WTC11 (cell line): ENCODE measurements around the gene RANBP17.

ENCODE experiments used
- NR3C1 ChIP-seq: sonication (generic); formaldehyde crosslinking; conservative IDR thresholded peaks from 2 replicates; pipeline ENCODE4 v1.8.1; 2023; ENCODE audit warnings: low read depth, mild to moderate bottlenecking, missing genetic modification reagents
- TF ChIP-seq, protein P1 (sequence below): sonication (generic); formaldehyde crosslinking; IDR thresholded peaks from 2 replicates; pipeline ENCODE4 v1.8.1; 2022; ENCODE audit warnings: missing genetic modification reagents, borderline replicate concordance
- TF ChIP-seq, protein P2 (sequence below): fragments of 200-600 bp; IDR thresholded peaks from 2 replicates; pipeline ENCODE4 v1.8.0; 2022; ENCODE audit warnings: antibody characterized with exemption
- TF ChIP-seq, protein P3 (sequence below): sonication (generic); formaldehyde crosslinking; IDR thresholded peaks from 2 replicates; pipeline ENCODE4 v1.8.1; 2023; ENCODE audit warnings: mild to moderate bottlenecking, missing genetic modification reagents

DNA sequence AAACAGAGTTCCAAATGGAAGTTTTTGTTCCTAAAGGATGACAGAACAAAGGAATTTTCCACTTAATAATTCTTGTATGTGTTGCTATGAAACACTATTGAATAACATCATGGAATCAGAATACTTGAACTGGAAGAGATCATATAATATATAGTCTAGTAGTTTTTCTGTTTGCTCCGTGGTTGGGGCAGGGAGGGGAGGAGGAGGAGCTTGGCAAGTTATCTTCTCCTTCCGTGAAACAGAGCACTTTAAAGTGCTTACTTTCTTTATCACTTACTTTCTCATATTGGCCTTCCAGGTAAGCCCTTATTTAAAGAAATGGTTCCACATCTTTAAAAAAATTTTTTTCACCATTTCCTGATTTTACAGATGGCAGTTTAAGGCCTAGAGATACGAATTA, 281.4 kb downstream of the RANBP17 start:
- TF ChIP-seq, protein P1, sequence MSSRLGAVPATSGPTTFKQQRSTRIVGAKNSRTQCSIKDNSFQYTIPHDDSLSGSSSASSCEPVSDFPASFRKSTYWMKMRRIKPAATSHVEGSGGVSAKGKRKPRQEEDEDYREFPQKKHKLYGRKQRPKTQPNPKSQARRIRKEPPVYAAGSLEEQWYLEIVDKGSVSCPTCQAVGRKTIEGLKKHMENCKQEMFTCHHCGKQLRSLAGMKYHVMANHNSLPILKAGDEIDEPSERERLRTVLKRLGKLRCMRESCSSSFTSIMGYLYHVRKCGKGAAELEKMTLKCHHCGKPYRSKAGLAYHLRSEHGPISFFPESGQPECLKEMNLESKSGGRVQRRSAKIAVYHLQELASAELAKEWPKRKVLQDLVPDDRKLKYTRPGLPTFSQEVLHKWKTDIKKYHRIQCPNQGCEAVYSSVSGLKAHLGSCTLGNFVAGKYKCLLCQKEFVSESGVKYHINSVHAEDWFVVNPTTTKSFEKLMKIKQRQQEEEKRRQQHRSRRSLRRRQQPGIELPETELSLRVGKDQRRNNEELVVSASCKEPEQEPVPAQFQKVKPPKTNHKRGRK (CRISPR knock-in tag): no peak
- no peak for TF ChIP-seq NR3C1 (CRISPR knock-in tag)
- TF ChIP-seq, protein P2, sequence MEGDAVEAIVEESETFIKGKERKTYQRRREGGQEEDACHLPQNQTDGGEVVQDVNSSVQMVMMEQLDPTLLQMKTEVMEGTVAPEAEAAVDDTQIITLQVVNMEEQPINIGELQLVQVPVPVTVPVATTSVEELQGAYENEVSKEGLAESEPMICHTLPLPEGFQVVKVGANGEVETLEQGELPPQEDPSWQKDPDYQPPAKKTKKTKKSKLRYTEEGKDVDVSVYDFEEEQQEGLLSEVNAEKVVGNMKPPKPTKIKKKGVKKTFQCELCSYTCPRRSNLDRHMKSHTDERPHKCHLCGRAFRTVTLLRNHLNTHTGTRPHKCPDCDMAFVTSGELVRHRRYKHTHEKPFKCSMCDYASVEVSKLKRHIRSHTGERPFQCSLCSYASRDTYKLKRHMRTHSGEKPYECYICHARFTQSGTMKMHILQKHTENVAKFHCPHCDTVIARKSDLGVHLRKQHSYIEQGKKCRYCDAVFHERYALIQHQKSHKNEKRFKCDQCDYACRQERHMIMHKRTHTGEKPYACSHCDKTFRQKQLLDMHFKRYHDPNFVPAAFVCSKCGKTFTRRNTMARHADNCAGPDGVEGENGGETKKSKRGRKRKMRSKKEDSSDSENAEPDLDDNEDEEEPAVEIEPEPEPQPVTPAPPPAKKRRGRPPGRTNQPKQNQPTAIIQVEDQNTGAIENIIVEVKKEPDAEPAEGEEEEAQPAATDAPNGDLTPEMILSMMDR: no peak
- TF ChIP-seq, protein P3, sequence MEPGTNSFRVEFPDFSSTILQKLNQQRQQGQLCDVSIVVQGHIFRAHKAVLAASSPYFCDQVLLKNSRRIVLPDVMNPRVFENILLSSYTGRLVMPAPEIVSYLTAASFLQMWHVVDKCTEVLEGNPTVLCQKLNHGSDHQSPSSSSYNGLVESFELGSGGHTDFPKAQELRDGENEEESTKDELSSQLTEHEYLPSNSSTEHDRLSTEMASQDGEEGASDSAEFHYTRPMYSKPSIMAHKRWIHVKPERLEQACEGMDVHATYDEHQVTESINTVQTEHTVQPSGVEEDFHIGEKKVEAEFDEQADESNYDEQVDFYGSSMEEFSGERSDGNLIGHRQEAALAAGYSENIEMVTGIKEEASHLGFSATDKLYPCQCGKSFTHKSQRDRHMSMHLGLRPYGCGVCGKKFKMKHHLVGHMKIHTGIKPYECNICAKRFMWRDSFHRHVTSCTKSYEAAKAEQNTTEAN (CRISPR knock-in tag): no peak
